NOMO-1 (cell line): ENCODE results near the gene UGGT2.
"Not testable (repeated sequence)": the region's sequence is repeated elsewhere in the genome, so short reads cannot be mapped to it uniquely, and the experiment has no call there.

ENCODE experiments used
- DNase-seq, 2 experiments: peaks; one replicate each; lab custom pipeline; 2025; ENCODE audit not compliant: unreplicated experiment in 2 of 2; lab: John Stamatoyannopoulos, UW

Gene UGGT2

GRCh38 chr13:96053003-96053703 lies at the start of gene UGGT2:
UGGT2 (minus strand) TSS chr13:96053401; CDS start chr13:96053312, 89 bp downstream.
- peak; percentile 74 to 81 for DNase-seq

GRCh38 chr13:96100457-96101220 lies 47.4 kb upstream of the UGGT2 start:
- no peak for DNase-seq

- DNase-seq: no peak
Observed at GRCh38 chr13:96093296-96094006, 40.2 kb upstream of the UGGT2 start.

DNA sequence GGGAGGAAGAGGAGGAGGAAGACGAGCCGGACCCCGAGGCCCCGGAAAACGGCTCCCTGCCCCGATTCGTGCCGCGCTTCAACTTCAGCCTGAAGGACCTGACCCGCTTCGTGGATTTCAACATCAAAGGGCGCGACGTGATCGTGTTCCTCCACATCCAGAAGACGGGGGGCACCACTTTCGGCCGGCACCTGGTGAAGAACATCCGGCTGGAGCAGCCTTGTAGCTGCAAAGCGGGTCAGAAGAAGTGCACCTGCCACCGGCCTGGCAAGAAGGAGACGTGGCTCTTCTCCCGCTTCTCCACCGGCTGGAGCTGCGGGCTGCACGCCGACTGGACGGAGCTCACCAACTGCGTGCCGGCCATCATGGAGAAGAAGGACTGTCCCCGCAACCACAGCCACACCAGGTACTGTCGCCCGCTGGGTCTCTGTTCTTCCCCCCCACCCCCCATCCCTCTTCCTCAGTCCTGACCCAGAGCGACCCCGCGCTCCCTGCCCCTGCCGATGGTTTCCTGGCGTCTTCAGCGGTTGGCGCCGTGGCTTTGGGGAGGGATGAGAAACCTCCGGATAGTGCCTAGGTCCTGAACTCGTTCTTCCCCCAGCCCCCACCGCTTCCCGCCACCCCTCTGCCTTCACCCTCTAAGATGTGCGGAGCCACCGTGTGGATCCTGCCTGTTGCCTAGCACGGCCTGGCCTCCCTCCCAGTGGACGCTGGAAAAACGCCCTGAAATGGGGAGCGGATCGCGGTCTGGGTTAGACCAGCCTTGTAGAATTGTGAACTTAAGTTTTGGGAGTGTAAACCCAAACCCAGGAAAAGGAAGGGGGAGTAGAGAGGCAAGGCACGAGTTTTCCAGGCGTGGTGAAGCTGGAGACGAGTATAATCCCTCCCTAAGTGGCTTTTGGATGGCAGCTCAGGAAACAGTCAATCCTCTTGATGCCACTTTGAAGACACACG lies 38.2 kb upstream of the UGGT2 start:
- DNase-seq: no peak

DNA sequence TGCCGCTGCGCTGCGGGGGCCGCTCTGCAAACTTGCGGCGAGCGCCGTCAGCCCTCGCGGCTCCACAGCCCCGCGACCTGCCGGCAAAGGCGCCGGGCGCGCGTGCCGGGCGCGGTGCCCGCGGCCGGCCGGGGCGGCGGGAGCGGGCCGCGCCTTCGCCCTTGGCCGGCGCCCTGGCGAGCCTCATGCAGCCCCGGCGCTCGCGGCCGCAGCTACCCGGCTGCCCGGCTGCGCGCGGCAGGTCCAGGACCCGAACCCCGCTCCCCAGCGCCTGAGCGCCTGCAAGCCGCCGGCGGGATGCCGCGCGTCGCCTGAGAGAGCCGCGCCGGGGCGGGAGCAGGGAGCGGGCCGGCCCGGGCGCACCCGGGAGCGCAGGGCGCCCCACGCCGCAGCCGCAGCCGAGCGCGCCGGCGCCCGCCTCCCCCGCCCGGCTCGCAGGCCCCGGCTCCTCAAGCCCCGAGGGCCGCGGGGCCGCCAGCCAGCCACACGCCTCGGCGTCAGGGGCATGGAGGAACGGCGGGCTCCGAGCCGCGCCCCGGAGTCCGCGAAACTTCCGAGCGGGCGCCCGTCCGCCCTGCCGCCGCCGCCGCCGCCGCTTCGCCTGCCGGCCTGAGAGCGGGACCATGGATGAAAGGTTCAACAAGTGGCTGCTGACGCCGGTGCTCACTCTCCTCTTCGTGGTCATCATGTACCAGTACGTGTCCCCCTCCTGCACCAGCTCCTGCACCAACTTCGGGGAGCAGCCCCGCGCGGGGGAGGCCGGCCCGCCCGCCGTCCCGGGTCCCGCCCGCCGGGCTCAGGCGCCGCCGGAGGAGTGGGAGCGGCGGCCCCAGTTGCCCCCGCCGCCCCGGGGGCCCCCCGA lies 37.3 kb upstream of the UGGT2 start:
- DNase-seq: peak in 1 of 2 experiments; percentile 5

DNA sequence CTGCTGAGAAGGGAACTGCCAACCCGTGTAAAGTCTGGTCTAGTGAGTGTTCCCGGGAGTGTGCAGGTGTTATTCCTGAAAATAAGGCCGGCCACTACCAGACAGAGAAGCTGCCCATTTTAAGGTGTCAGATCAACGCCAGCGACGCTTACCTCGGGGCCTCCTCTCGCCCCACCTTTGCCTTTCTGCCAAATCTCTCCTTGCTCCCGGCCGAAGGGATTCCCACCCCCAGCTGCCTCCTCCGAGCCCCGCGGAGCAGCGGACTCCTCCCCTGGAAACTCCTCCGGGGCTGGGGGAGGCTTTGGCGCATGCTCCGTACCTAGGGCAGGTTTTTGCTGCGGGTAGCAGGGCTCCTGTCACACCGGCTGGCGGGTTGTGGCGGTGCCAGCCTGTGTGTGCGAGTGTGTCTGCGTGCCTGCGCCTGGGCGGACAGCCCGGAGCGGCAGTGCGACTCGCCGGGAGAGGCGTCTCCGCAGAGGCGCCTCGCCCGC lies 36.6 kb upstream of the UGGT2 start, which contains the start of gene HS6ST3:
Gene HS6ST3 (plus strand): TSS at position 359 of the 491 bp plus-strand sequence.
- DNase-seq: no peak

DNA sequence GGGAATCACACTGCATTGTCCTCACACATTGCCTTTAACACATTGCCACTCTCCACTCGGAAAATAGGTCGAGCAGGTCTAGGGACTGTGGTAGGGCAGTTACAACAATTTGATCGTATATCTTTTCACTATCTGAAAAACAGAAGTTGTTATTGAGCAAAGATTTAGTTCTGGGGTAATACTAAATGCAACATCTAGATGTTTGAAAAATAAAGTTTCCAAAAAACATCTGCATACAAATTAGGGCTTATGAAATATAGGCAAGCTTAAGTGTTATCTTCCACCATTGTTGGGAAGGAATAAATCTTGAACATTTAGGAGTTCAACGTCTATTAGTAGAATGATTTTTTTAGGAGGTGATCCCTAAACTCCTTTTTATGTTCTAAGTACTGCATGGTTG lies 35.9 kb upstream of the UGGT2 start:
- DNase-seq: no peak

- DNase-seq: no peak
Observed at GRCh38 chr13:96086736-96087135, 33.5 kb upstream of the UGGT2 start.

GRCh38 chr13:96082640-96083039 lies 29.4 kb upstream of the UGGT2 start:
- no peak for DNase-seq

DNA sequence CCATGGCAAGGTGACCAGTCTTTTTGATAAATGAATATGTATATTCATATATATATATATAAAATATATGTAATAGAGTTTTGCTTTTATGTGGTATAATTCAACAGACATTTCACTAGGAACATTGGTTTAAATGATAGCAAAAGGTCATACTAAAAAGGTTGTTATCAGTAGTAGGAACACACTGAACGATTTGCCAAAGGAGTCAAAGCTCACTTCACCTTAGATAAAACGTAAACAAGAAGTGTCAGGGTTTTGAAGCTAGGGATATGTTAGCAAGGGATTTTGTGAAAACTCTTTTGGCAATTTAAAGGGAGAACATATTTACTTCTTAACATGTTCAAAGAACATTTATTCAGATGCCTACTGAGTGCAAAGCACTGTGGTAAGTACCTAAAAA lies 28.7 kb upstream of the UGGT2 start:
- no peak for DNase-seq

- DNase-seq: no peak
Observed at GRCh38 chr13:96080676-96081075, 27.5 kb upstream of the UGGT2 start.

- DNase-seq: no peak
Observed at GRCh38 chr13:96075953-96076543, 22.8 kb upstream of the UGGT2 start.

GRCh38 chr13:96072392-96072791 lies 19.2 kb upstream of the UGGT2 start:
- DNase-seq: no peak

DNA sequence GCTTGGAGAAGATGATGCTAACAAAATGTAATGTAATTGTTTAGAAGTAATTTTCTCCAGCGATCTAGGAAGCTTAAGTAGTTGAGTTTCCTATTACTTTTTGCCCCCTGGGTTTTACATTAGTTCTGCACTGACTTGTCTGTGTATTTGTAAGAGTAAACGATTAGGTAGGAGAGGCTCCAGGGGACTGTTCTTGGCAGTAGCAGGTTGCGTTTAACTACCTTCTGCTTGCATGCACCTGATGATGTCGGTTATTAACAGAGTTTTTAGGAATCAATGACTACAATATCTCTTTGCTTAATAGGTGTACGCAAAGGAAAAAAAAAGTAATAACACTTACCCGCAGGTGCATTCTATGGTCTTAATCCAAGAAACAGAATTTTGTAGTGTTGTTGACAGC lies 18.3 kb upstream of the UGGT2 start:
- no peak for DNase-seq

GRCh38 chr13:96068729-96069128 lies 15.5 kb upstream of the UGGT2 start:
- no peak for DNase-seq

- no peak for DNase-seq
Observed at GRCh38 chr13:96065849-96066248, 12.6 kb upstream of the UGGT2 start.

DNA sequence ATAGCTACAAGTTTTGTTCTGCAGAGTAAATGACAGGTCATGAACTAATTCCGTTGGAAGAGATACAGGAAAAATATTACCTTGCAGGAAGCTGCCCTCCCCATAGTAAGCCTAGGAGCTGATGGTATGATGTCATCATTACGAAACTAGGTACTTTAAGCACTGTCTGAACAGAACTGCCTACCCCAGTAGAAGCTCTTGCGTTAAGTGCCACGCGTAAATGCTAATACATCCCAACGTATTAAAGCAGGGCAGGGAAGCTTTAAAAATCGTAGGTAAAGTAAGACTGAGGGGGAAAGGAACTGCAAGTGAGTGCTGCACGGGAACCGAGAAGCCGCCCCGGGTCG lies 572 bp downstream of the UGGT2 start:
- peak; percentile 25 to 51 for DNase-seq

- DNase-seq: not testable (repeated sequence)
Observed at GRCh38 chr13:96051946-96052345, 1.3 kb downstream of the UGGT2 start.

DNA sequence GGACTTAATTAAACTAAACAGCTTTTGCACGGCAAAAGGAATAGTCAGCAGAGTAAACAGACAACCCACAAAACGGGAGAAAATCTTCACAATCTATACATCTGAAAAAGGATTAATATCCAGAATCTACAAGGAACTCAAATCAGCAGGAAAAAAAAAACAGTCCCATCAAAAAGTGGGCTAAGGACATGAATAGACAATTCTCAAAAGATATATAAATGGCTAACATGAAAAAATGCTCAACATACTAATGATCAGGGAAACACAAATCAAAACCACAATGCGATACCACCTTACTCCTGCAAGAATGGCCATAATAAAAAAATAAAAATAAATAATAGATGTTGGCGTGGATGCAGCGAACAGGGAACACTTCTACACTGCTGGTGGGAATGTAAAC lies 1.7 kb downstream of the UGGT2 start:
- DNase-seq: not testable (repeated sequence)
